A549 (cell line): Measurements from ENCODE around the gene CCDC70.

Experiments
- BCL3 ChIP-seq: fragments of >200 bp; sonication (Bioruptor Twin); formaldehyde crosslinking; IDR thresholded peaks from 3 replicates; pipeline ENCODE4 v1.6.1; 2016
- CTCF ChIP-seq: fragments of >200 bp; sonication (Bioruptor Twin); formaldehyde crosslinking; IDR thresholded peaks from 3 replicates; pipeline ENCODE4 v1.5.1; 2016
- EP300 ChIP-seq, 2 experiments: fragments of >200 bp; sonication (Bioruptor Twin); formaldehyde crosslinking; IDR thresholded peaks; 2 replicates in 1 of 2; 3 replicates in 1 of 2; pipeline ENCODE4 v1.6.1; 2016 to 2017
- ESRRA ChIP-seq: fragments of 150-350 bp; IDR thresholded peaks from 2 replicates; pipeline ENCODE4 v1.6.1; 2014; ENCODE audit warnings: mild to moderate bottlenecking, low read length, borderline replicate concordance
- PHF8 ChIP-seq: fragments of 200-600 bp; sonication (generic); IDR thresholded peaks from 2 replicates; pipeline ENCODE4 v1.6.1; 2016; ENCODE audit warnings: low read depth, mild to moderate bottlenecking, antibody characterized with exemption, moderate library complexity, borderline replicate concordance
- POLR2A ChIP-seq: IDR thresholded peaks from 2 replicates; pipeline ENCODE4 v1.6.1; 2012; ENCODE audit warnings: mild to moderate bottlenecking, low read length
- POLR2AphosphoS2 ChIP-seq: conservative IDR thresholded peaks from 2 replicates; pipeline ENCODE4 v1.6.1; 2012; ENCODE audit warnings: low read length, improper control_type of control experiment, inconsistent platforms
- ZC3H11A ChIP-seq: fragments of 450-650 bp; IDR thresholded peaks from 2 replicates; pipeline ENCODE4 v1.6.1; 2014; ENCODE audit warnings: antibody characterized with exemption, mild to moderate bottlenecking
- ZNF302 ChIP-seq: fragments of 250-450 bp; sonication (Bioruptor Pico); IDR thresholded peaks from 2 replicates; pipeline ENCODE4 v1.9.0; 2021; ENCODE audit warnings: inconsistent platforms, mild to moderate bottlenecking, moderate library complexity
- TF ChIP-seq, protein P1 (sequence below): fragments of 200-600 bp; sonication (generic); IDR thresholded peaks from 2 replicates; pipeline ENCODE4 v1.6.1; 2016; ENCODE audit warnings: antibody characterized with exemption, mild to moderate bottlenecking, moderate library complexity

DNA sequence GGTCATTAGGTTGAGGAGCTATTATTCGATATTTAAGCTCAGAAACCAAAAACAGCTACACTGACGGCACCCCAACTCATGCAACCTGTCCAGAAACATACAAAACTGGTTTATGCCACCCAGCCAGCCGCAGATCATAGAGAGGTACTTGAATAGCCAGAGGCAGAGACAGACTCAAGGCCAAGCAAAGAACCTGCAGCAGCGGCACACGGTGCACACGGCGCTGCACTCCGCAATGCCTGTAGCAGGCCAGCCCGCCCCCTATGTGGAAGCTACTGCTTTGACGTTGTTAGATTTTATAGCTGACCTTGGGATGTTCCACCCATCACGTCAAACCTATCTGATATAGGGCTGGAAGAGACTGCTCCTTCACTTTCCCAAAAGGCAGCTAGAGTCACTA lies 45.9 kb upstream of the CCDC70 start:
- no peak for TF ChIP-seq EP300 (IDR thresholded peaks at IDR 0.05)
- no peak for TF ChIP-seq ESRRA
- TF ChIP-seq CTCF: no peak
- no peak for TF ChIP-seq PHF8
- TF ChIP-seq ZNF302 (CRISPR knock-in tag): no peak
- no peak for TF ChIP-seq POLR2A
- TF ChIP-seq, protein P1, sequence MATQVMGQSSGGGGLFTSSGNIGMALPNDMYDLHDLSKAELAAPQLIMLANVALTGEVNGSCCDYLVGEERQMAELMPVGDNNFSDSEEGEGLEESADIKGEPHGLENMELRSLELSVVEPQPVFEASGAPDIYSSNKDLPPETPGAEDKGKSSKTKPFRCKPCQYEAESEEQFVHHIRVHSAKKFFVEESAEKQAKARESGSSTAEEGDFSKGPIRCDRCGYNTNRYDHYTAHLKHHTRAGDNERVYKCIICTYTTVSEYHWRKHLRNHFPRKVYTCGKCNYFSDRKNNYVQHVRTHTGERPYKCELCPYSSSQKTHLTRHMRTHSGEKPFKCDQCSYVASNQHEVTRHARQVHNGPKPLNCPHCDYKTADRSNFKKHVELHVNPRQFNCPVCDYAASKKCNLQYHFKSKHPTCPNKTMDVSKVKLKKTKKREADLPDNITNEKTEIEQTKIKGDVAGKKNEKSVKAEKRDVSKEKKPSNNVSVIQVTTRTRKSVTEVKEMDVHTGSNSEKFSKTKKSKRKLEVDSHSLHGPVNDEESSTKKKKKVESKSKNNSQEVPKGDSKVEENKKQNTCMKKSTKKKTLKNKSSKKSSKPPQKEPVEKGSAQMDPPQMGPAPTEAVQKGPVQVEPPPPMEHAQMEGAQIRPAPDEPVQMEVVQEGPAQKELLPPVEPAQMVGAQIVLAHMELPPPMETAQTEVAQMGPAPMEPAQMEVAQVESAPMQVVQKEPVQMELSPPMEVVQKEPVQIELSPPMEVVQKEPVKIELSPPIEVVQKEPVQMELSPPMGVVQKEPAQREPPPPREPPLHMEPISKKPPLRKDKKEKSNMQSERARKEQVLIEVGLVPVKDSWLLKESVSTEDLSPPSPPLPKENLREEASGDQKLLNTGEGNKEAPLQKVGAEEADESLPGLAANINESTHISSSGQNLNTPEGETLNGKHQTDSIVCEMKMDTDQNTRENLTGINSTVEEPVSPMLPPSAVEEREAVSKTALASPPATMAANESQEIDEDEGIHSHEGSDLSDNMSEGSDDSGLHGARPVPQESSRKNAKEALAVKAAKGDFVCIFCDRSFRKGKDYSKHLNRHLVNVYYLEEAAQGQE: no peak
- TF ChIP-seq BCL3: no peak
- TF ChIP-seq ZC3H11A: no peak
- no peak for TF ChIP-seq POLR2AphosphoS2
